Breast epithelium (tissue), 4 donors: ENCODE results near the gene CNDP1. TPM values are rescaled to one million over a fixed set of nuclear protein-coding genes. Genes with fewer than 3 reads are reported as not detected.

Experiments used
- DNase-seq, 2 donors: peaks; one replicate each; pipeline ENCODE4 v3.0.0-alpha.2; 2019; ENCODE audit warnings: low spot score in 2 of 2
- H3K27ac ChIP-seq, 2 donors: fragments of 200-600 bp; sonication (generic) in 1 of 2; one replicate each; pipeline ENCODE4 v1.5.1; 2016 to 2019; ENCODE audit warnings: mild to moderate bottlenecking in 1 of 2
- H3K27me3 ChIP-seq, 2 donors: fragments of 200-600 bp; sonication (generic) in 1 of 2; one replicate each; pipeline versions ENCODE4 v1.5.1 to v1.6.0; 2017 to 2019; ENCODE audit warnings: control low read depth in 1 of 2, mild to moderate bottlenecking in 1 of 2
- H3K36me3 ChIP-seq: fragments of 200-600 bp; one replicate; pipeline ENCODE4 v1.5.1; 2019
- H3K4me1 ChIP-seq, 2 donors: fragments of 200-600 bp; sonication (generic); one replicate each; pipeline ENCODE4 v1.5.1; 2016 to 2019; ENCODE audit warnings: control low read depth in 1 of 2
- H3K4me3 ChIP-seq, 3 donors: fragments of 200-600 bp; sonication (generic); 1 replicate in 2 of 3; 2 replicates in 1 of 3; pipeline ENCODE4 v1.5.1; 2016 to 2019; ENCODE audit warnings: mild to moderate bottlenecking in 3 of 3, moderate library complexity in 2 of 3
- H3K9me3 ChIP-seq, 2 donors: fragments of 200-600 bp; sonication (generic) in 1 of 2; one replicate each; pipeline ENCODE4 v1.5.1; 2016 to 2019; ENCODE audit warnings: control low read depth in 1 of 2
- CTCF ChIP-seq, 3 donors: fragments of 450-650 bp; IDR thresholded peaks; one replicate each; pipeline ENCODE4 v1.5.1; 2016 to 2017; ENCODE audit warnings: antibody characterized with exemption in 3 of 3, mild to moderate bottlenecking in 3 of 3, moderate library complexity in 3 of 3
- POLR2A ChIP-seq: fragments of 450-650 bp; IDR thresholded peaks from one replicate; pipeline ENCODE4 v1.6.1; 2016; ENCODE audit warnings: antibody characterized with exemption, mild to moderate bottlenecking, moderate library complexity
- POLR2AphosphoS5 ChIP-seq, 3 donors: sonication (generic); formaldehyde crosslinking; IDR thresholded peaks; one replicate each; pipeline ENCODE4 v1.6.1; 2017; ENCODE audit warnings: antibody characterized with exemption in 3 of 3
- intact Hi-C: fragments of 100-400 bp; cut with DNase I; formaldehyde crosslinking; loops from one replicate; pipeline ENCODE4 v1.15.1; 2023; ENCODE audit warnings: low total_unique reads
- total RNA-seq, 3 donors: library from RNA; depleted of rRNA; stranded (reverse); fragments of >200 nt; gene quantifications; one replicate each; pipeline ENCODE4 v1.1.0, GENCODE V29; 2016

Gene CNDP1
- total RNA-seq, 3 donors from 2014 or later, result 0.33 TPM; not detected in 2

GRCh38 chr18:74604774-74605173 is 70.5 kb downstream of the CNDP1 start:
- no peaks in the 10 kb centered on the region for H3K9me3 ChIP-seq
- H3K36me3 ChIP-seq, result no peaks in the 10 kb centered on the region
- DNase-seq, result no peak
- intact Hi-C loops, result no loop called here
- TF ChIP-seq POLR2AphosphoS5 (IDR thresholded peaks at IDR 0.05) (no peak), POLR2A (no peak), CTCF (IDR thresholded peaks at IDR 0.05) (no peak)
- H3K27ac ChIP-seq, result no peak overlapping the region
- no peak overlapping the region for H3K4me3 ChIP-seq
- H3K27me3 ChIP-seq, result no peaks in the 10 kb centered on the region
- H3K4me1 ChIP-seq, result no peaks in the 10 kb centered on the region

DNA sequence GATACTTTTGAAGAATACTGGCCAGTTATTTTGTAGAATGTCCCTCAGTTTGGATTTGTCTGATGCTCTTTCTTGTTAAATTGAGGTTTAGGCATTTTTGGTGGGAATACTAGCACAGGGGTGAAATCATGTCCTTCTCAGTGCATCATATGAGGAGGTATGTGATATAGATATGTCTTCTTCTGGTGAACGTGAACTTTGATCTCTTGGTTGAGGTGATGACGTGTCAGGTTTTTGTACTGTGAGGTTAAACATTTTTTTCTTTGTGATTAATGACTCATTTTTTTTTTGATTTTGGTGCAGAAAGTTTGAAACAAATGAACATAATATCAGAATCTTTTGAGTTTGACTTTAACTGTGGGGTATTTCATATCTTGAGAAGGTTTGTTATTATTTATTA is 74.4 kb downstream of the CNDP1 start:
- no peaks in the 10 kb centered on the region for H3K36me3 ChIP-seq
- TF ChIP-seq CTCF (IDR thresholded peaks at IDR 0.05) (no peak), POLR2AphosphoS5 (IDR thresholded peaks at IDR 0.05) (no peak), POLR2A (no peak)
- no peaks in the 10 kb centered on the region for H3K9me3 ChIP-seq
- no peaks in the 10 kb centered on the region for H3K4me1 ChIP-seq
- intact Hi-C loops, result no loop called here
- no peak for DNase-seq
- no peak overlapping the region for H3K27ac ChIP-seq
- no peaks in the 10 kb centered on the region for H3K27me3 ChIP-seq
- no peak overlapping the region for H3K4me3 ChIP-seq

GRCh38 chr18:74609535-74609934 is 75.2 kb downstream of the CNDP1 start:
- TF ChIP-seq POLR2A, result no peak
- no peak for TF ChIP-seq CTCF (IDR thresholded peaks at IDR 0.05)
- TF ChIP-seq POLR2AphosphoS5 (IDR thresholded peaks at IDR 0.05), result no peak

DNA sequence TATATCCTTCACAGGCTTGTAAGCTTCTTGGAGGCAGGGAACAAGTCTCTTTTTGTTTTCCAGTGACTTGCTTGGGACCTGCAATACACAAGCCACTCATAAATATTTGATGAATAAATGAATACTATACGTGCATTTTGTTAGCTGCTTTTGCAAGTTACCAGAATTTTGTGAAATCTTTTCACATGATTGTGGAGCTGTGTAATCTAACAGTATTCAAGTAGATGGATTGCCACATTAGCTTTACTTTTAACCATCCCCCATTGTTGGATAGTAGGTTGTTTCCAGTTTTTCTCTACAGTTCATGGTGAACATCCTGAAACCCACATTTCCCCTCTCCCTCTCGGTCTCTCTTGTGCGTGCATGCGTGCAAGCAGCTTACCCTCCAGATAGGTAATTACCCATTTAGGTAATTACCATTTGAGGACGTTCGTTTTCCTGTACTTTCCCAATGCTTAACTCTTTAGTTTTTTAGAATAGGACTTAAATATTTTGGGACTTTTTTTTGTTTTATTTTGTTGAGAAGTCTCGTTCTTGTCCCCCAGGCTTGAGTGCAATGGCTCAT is 75.8 kb downstream of the CNDP1 start:
- Histone ChIP-seq H3K27ac (no peak overlapping the region), H3K4me1 (no peaks in the 10 kb centered on the region), H3K36me3 (no peaks in the 10 kb centered on the region), H3K9me3 (no peaks in the 10 kb centered on the region), H3K27me3 (no peaks in the 10 kb centered on the region), H3K4me3 (no peak overlapping the region)
- DNase-seq, result no peak
- intact Hi-C loops, result loop anchor here (10.0 kb wide), 1 partner anchor 1195 kb away; no protein-coding TSS in a partner anchor
- TF ChIP-seq POLR2A (no peak), CTCF (IDR thresholded peaks at IDR 0.05) (no peak), POLR2AphosphoS5 (IDR thresholded peaks at IDR 0.05) (no peak)

More at GRCh38 chr18:74609535-74609934, 75.2 kb downstream of the CNDP1 start:
- no peaks in the 10 kb centered on the region for H3K9me3 ChIP-seq
- intact Hi-C loops, result no loop called here
- H3K36me3 ChIP-seq, result no peaks in the 10 kb centered on the region
- H3K4me1 ChIP-seq, result no peaks in the 10 kb centered on the region
- H3K27ac ChIP-seq, result no peak overlapping the region
- no peaks in the 10 kb centered on the region for H3K27me3 ChIP-seq
- no peak for DNase-seq
- no peak overlapping the region for H3K4me3 ChIP-seq

- intact Hi-C loops, result loop anchor here (10.0 kb wide), 1 partner anchor 1194 kb away; no protein-coding TSS in a partner anchor
- DNase-seq, result no peak
- H3K4me1 ChIP-seq, result no peaks in the 10 kb centered on the region
- no peak overlapping the region for H3K27ac ChIP-seq
- no peaks in the 10 kb centered on the region for H3K27me3 ChIP-seq
- H3K4me3 ChIP-seq, result no peak overlapping the region
- no peak for TF ChIP-seq CTCF (IDR thresholded peaks at IDR 0.05)
- no peak for TF ChIP-seq POLR2A
- TF ChIP-seq POLR2AphosphoS5 (IDR thresholded peaks at IDR 0.05), result no peak
- H3K36me3 ChIP-seq, result no peaks in the 10 kb centered on the region
- no peaks in the 10 kb centered on the region for H3K9me3 ChIP-seq
These were observed 76.6 kb downstream of the CNDP1 start for GRCh38 chr18:74610860-74611259.
